Measurements from ENCODE around the gene CYP26A1. TPM values are rescaled to one million over a fixed set of nuclear protein-coding genes. Genes with fewer than 3 reads are reported as not detected.

Gene CYP26A1
- total and polyA plus RNA-seq, 2 experiments from 2014 or later: 1.2 to 1.8 TPM

DNA sequence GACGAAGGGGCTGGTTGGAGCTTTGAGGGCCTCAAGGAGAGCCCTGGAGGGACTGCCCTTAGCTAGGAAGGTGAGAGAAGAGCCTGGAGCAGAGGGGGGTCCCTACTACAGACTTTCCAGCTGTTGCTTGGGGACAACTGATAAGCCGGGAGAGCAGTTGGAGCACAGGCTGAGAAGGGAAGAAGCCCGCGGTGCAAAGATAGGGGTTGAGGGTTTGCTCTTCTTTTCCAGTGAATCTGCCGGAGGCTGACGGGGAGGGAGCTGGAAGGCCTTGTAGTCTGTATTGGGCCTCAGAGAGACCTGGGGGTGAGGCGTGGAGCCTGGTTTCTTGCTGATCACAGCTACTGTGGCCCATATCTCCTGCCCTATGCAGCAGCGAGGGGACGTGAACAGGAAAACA lies 23.7 kb downstream of the CYP26A1 start:
- Mint-ChIP-seq H3K36me3 (ENCODE audit: low read depth) (no peaks in the 10 kb centered on the region), H3K4me3 (no peak overlapping the region), H3K9me3 (peaks cover 10% of the 10 kb centered on the region; the same call in 2 of the 3 replicates), H3K4me1 (no peaks in the 10 kb centered on the region; the same call in 1 of the 3 replicates), H3K27ac (no peak overlapping the region), H3K27me3 (ENCODE audit: insufficient read depth, low read depth, poor library complexity) (peaks cover 8% of the 10 kb centered on the region)
- no peaks in the 10 kb centered on the region for H3K27me3 ChIP-seq (ENCODE audit: insufficient read depth)
- ATAC-seq (no peak), DNase-seq (ENCODE audit: low spot score) (no peak)
- H4K20me1 ChIP-seq (replicated peaks; ENCODE audit: insufficient read depth): no peaks in the 10 kb centered on the region
- no peak overlapping the region for H3K4me2 ChIP-seq
- H3K27ac ChIP-seq (ENCODE audit: low read depth): no peak overlapping the region
- H2AFZ ChIP-seq: peak overlapping the region; percentile 85
- no peaks in the 10 kb centered on the region for H3K9me2 ChIP-seq (ENCODE audit: insufficient read depth)
- H3K79me2 ChIP-seq (replicated peaks; ENCODE audit: insufficient read depth): no peaks in the 10 kb centered on the region
- H3K4me1 ChIP-seq (ENCODE audit: insufficient read depth): no peaks in the 10 kb centered on the region
- no peak for TF ChIP-seq JUNB (IDR thresholded peaks at IDR 0.05; ENCODE audit: unreplicated experiment)
- TF ChIP-seq, protein P1, sequence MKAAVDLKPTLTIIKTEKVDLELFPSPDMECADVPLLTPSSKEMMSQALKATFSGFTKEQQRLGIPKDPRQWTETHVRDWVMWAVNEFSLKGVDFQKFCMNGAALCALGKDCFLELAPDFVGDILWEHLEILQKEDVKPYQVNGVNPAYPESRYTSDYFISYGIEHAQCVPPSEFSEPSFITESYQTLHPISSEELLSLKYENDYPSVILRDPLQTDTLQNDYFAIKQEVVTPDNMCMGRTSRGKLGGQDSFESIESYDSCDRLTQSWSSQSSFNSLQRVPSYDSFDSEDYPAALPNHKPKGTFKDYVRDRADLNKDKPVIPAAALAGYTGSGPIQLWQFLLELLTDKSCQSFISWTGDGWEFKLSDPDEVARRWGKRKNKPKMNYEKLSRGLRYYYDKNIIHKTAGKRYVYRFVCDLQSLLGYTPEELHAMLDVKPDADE (IDR thresholded peaks at IDR 0.05): no peak
- no peak for TF ChIP-seq EZH2 (IDR thresholded peaks at IDR 0.05; ENCODE audit: low read depth, unreplicated experiment)
- TF ChIP-seq ZNF331 (CRISPR knock-in tag; IDR thresholded peaks at IDR 0.05; ENCODE audit: low read depth): no peak
- TF ChIP-seq EZH2phosphoT487 (IDR thresholded peaks at IDR 0.05; ENCODE audit: unreplicated experiment): no peak
- TF ChIP-seq NANOG (IDR thresholded peaks at IDR 0.05; ENCODE audit: borderline replicate concordance): no peak
- TF ChIP-seq, protein P2, sequence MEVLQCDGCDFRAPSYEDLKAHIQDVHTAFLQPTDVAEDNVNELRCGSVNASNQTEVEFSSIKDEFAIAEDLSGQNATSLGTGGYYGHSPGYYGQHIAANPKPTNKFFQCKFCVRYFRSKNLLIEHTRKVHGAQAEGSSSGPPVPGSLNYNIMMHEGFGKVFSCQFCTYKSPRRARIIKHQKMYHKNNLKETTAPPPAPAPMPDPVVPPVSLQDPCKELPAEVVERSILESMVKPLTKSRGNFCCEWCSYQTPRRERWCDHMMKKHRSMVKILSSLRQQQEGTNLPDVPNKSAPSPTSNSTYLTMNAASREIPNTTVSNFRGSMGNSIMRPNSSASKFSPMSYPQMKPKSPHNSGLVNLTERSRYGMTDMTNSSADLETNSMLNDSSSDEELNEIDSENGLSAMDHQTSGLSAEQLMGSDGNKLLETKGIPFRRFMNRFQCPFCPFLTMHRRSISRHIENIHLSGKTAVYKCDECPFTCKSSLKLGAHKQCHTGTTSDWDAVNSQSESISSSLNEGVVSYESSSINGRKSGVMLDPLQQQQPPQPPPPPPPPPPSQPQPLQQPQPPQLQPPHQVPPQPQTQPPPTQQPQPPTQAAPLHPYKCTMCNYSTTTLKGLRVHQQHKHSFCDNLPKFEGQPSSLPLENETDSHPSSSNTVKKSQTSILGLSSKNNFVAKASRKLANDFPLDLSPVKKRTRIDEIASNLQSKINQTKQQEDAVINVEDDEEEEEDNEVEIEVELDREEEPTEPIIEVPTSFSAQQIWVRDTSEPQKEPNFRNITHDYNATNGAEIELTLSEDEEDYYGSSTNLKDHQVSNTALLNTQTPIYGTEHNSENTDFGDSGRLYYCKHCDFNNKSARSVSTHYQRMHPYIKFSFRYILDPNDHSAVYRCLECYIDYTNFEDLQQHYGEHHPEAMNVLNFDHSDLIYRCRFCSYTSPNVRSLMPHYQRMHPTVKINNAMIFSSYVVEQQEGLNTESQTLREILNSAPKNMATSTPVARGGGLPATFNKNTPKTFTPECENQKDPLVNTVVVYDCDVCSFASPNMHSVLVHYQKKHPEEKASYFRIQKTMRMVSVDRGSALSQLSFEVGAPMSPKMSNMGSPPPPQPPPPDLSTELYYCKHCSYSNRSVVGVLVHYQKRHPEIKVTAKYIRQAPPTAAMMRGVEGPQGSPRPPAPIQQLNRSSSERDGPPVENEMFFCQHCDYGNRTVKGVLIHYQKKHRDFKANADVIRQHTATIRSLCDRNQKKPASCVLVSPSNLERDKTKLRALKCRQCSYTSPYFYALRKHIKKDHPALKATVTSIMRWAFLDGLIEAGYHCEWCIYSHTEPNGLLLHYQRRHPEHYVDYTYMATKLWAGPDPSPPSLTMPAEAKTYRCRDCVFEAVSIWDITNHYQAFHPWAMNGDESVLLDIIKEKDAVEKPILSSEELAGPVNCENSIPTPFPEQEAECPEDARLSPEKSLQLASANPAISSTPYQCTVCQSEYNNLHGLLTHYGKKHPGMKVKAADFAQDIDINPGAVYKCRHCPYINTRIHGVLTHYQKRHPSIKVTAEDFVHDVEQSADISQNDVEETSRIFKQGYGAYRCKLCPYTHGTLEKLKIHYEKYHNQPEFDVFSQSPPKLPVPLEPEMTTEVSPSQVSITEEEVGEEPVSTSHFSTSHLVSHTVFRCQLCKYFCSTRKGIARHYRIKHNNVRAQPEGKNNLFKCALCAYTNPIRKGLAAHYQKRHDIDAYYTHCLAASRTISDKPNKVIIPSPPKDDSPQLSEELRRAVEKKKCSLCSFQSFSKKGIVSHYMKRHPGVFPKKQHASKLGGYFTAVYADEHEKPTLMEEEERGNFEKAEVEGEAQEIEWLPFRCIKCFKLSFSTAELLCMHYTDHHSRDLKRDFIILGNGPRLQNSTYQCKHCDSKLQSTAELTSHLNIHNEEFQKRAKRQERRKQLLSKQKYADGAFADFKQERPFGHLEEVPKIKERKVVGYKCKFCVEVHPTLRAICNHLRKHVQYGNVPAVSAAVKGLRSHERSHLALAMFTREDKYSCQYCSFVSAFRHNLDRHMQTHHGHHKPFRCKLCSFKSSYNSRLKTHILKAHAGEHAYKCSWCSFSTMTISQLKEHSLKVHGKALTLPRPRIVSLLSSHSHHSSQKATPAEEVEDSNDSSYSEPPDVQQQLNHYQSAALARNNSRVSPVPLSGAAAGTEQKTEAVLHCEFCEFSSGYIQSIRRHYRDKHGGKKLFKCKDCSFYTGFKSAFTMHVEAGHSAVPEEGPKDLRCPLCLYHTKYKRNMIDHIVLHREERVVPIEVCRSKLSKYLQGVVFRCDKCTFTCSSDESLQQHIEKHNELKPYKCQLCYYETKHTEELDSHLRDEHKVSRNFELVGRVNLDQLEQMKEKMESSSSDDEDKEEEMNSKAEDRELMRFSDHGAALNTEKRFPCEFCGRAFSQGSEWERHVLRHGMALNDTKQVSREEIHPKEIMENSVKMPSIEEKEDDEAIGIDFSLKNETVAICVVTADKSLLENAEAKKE (CRISPR knock-in tag; IDR thresholded peaks at IDR 0.05): no peak
- TF ChIP-seq, protein P3, sequence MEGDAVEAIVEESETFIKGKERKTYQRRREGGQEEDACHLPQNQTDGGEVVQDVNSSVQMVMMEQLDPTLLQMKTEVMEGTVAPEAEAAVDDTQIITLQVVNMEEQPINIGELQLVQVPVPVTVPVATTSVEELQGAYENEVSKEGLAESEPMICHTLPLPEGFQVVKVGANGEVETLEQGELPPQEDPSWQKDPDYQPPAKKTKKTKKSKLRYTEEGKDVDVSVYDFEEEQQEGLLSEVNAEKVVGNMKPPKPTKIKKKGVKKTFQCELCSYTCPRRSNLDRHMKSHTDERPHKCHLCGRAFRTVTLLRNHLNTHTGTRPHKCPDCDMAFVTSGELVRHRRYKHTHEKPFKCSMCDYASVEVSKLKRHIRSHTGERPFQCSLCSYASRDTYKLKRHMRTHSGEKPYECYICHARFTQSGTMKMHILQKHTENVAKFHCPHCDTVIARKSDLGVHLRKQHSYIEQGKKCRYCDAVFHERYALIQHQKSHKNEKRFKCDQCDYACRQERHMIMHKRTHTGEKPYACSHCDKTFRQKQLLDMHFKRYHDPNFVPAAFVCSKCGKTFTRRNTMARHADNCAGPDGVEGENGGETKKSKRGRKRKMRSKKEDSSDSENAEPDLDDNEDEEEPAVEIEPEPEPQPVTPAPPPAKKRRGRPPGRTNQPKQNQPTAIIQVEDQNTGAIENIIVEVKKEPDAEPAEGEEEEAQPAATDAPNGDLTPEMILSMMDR (conservative IDR thresholded peaks at IDR 0.05; ENCODE audit: low read depth in 2 of 2): no peak
- no peak for TF ChIP-seq CREB1 (CRISPR knock-in tag; IDR thresholded peaks at IDR 0.05; ENCODE audit: low read depth)
- no peak for TF ChIP-seq STAT1 (IDR thresholded peaks at IDR 0.05; ENCODE audit: unreplicated experiment)
- TF ChIP-seq, protein P4, sequence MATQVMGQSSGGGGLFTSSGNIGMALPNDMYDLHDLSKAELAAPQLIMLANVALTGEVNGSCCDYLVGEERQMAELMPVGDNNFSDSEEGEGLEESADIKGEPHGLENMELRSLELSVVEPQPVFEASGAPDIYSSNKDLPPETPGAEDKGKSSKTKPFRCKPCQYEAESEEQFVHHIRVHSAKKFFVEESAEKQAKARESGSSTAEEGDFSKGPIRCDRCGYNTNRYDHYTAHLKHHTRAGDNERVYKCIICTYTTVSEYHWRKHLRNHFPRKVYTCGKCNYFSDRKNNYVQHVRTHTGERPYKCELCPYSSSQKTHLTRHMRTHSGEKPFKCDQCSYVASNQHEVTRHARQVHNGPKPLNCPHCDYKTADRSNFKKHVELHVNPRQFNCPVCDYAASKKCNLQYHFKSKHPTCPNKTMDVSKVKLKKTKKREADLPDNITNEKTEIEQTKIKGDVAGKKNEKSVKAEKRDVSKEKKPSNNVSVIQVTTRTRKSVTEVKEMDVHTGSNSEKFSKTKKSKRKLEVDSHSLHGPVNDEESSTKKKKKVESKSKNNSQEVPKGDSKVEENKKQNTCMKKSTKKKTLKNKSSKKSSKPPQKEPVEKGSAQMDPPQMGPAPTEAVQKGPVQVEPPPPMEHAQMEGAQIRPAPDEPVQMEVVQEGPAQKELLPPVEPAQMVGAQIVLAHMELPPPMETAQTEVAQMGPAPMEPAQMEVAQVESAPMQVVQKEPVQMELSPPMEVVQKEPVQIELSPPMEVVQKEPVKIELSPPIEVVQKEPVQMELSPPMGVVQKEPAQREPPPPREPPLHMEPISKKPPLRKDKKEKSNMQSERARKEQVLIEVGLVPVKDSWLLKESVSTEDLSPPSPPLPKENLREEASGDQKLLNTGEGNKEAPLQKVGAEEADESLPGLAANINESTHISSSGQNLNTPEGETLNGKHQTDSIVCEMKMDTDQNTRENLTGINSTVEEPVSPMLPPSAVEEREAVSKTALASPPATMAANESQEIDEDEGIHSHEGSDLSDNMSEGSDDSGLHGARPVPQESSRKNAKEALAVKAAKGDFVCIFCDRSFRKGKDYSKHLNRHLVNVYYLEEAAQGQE (IDR thresholded peaks at IDR 0.05; ENCODE audit: unreplicated experiment): no peak
- TF ChIP-seq POLR2AphosphoS5 (IDR thresholded peaks at IDR 0.05; ENCODE audit: low read depth): no peak
- no peak for TF ChIP-seq ZNF114 (CRISPR knock-in tag; IDR thresholded peaks at IDR 0.05)
- H3K4me3 ChIP-seq: no peak overlapping the region
- no peaks in the 10 kb centered on the region for H3K36me3 ChIP-seq (ENCODE audit: insufficient read depth)
- no peaks in the 10 kb centered on the region for H3F3A ChIP-seq (replicated peaks; ENCODE audit: low read depth)

All from GM23338 (cell line).